Tibial nerve (tissue), 4 donors: Measurements from ENCODE around the gene TTC27. TPM values are rescaled to one million over a fixed set of nuclear protein-coding genes. Genes with fewer than 3 reads are reported as not detected.
"Not testable (repeated sequence)": the region's sequence is repeated elsewhere in the genome, so short reads cannot be mapped to it uniquely, and the experiment has no call there.

Source experiments
- DNase-seq, 2 donors: peaks; one replicate each; pipeline ENCODE4 v3.0.0-alpha.2; 2019; ENCODE audit warnings: low spot score in 2 of 2
- H3K27ac ChIP-seq, 4 donors: fragments of 200-600 bp; sonication (generic) in 3 of 4; one replicate each; pipeline ENCODE4 v1.5.1; 2017 to 2019; ENCODE audit warnings: mild to moderate bottlenecking in 1 of 4
- H3K27me3 ChIP-seq, 2 donors: fragments of 200-600 bp; sonication (generic) in 1 of 2; one replicate each; pipeline versions ENCODE4 v1.5.1 to v1.6.0; 2017 to 2019
- H3K36me3 ChIP-seq, 3 donors: fragments of 200-600 bp; sonication (generic); one replicate each; pipeline ENCODE4 v1.5.1; 2018 to 2019
- H3K4me1 ChIP-seq, 4 donors: fragments of 200-600 bp; sonication (generic) in 3 of 4; one replicate each; pipeline ENCODE4 v1.5.1; 2017 to 2019
- H3K4me3 ChIP-seq, 4 donors: fragments of 200-600 bp; sonication (generic) in 3 of 4; one replicate each; pipeline ENCODE4 v1.5.1; 2017 to 2019; ENCODE audit warnings: mild to moderate bottlenecking in 1 of 4, moderate library complexity in 1 of 4
- H3K9me3 ChIP-seq, 4 donors: fragments of 200-600 bp; sonication (generic) in 3 of 4; one replicate each; pipeline ENCODE4 v1.5.1; 2017 to 2019
- EP300 ChIP-seq, 2 donors: sonication (generic); formaldehyde crosslinking; IDR thresholded peaks; one replicate each; pipeline ENCODE4 v1.6.1; 2017; ENCODE audit warnings: antibody characterized with exemption in 2 of 2, mild to moderate bottlenecking in 1 of 2
- POLR2A ChIP-seq, 2 donors: fragments of 450-650 bp; IDR thresholded peaks; one replicate each; pipeline ENCODE4 v1.6.1; 2017; ENCODE audit warnings: antibody characterized with exemption in 2 of 2, mild to moderate bottlenecking in 2 of 2, moderate library complexity in 2 of 2
- WGBS, 2 donors: methylation state at CpG; one replicate each; pipeline ENCODE4 v1.1.5; 2018; 5-methylcytosine and 5-hydroxymethylcytosine counted together
- total RNA-seq, 4 donors: library from RNA; depleted of rRNA; stranded (reverse); fragments of >200 nt; gene quantifications; one replicate each; pipeline ENCODE4 v1.1.0, GENCODE V29; 2016
- TF ChIP-seq, protein P1 (sequence below), 5 experiments: fragments of 200-600 bp in 3 of 5; fragments of 450-650 bp in 2 of 5; sonication (generic) in 3 of 5; IDR thresholded peaks; one replicate each; pipeline ENCODE4 v1.5.1; 2016 to 2019; ENCODE audit warnings: antibody characterized with exemption in 5 of 5, mild to moderate bottlenecking in 3 of 5, moderate library complexity in 2 of 5

The TTC27 gene
- total RNA-seq, 4 donors from 2014 or later, result 22.5 to 25.8 (median 24.3) TPM

DNA sequence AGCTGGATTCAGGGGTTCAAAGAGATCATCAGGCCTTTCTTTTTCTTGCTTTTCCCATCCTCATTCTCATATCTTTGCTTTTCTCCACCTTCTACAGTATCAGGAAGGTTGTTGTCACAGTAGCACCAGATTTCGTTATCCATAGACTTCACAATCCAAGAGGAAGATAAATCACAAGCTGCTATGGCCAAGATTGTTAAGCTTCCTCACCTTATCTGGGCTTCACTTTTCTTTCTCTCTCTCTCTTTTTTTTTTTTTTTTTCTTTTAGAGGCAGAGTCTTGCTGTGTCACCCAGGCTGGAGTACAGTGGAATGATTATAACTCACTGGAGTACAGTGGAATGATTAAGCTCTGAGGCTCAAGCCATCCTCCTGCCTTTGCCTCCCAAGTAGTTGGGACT lies 93.5 kb downstream of the TTC27 start:
- TF ChIP-seq EP300 (IDR thresholded peaks at IDR 0.05) (no peak), POLR2A (IDR thresholded peaks at IDR 0.05) (no peak)
- TF ChIP-seq, protein P1, sequence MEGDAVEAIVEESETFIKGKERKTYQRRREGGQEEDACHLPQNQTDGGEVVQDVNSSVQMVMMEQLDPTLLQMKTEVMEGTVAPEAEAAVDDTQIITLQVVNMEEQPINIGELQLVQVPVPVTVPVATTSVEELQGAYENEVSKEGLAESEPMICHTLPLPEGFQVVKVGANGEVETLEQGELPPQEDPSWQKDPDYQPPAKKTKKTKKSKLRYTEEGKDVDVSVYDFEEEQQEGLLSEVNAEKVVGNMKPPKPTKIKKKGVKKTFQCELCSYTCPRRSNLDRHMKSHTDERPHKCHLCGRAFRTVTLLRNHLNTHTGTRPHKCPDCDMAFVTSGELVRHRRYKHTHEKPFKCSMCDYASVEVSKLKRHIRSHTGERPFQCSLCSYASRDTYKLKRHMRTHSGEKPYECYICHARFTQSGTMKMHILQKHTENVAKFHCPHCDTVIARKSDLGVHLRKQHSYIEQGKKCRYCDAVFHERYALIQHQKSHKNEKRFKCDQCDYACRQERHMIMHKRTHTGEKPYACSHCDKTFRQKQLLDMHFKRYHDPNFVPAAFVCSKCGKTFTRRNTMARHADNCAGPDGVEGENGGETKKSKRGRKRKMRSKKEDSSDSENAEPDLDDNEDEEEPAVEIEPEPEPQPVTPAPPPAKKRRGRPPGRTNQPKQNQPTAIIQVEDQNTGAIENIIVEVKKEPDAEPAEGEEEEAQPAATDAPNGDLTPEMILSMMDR (IDR thresholded peaks at IDR 0.05), result no peak
- no peak overlapping the region for H3K4me3 ChIP-seq
- DNase-seq, result no peak
- peaks cover 0 to 19% (median 0%) of the 10 kb centered on the region in 3 donors for H3K36me3 ChIP-seq
- H3K27ac ChIP-seq, result no peak overlapping the region
- H3K27me3 ChIP-seq, result no peaks in the 10 kb centered on the region
- no peaks in the 10 kb centered on the region for H3K9me3 ChIP-seq
- H3K4me1 ChIP-seq, result peaks cover 0 to 16% (median 7%) of the 10 kb centered on the region in 4 donors
- 94 to 100% methylated on average over 1 of the region's 1 CpG for WGBS, 2 donors

DNA sequence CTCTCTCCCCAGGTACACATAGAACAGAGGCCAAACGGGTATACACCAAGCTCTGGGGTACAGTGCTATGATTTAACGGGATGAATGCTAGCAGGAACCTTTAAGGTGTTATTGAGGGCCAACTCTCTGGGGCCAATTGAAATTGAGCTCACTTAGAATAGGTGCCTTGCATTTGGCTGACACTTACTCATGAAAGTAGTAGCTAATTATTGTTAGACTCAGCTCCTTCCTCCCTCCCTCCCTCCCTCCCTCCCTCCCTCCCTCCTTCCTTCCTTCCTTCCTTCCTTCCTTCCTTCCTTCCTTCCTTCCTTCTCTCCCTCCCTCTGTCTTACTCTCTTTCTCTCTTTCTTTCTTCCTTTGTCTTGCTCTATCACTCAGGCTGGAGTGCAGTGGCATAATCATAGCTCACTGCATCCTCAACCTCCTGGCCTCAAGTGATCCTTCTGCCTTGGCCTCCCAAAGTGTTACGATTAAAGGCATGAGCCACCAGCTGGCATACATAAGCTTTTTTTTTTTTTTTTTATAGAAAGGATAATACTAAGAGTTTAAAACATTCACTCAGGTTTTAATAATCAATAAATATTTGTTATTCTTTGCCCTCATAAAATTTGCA lies 95.7 kb downstream of the TTC27 start:
- H3K36me3 ChIP-seq, result peaks cover 0 to 20% (median 0%) of the 10 kb centered on the region in 3 donors
- no peaks in the 10 kb centered on the region for H3K27me3 ChIP-seq
- no peaks in the 10 kb centered on the region for H3K9me3 ChIP-seq
- H3K4me1 ChIP-seq, result peaks cover 0 to 16% (median 7%) of the 10 kb centered on the region in 4 donors
- no peak for DNase-seq
- no peak overlapping the region for H3K27ac ChIP-seq
- TF ChIP-seq, protein P1 (IDR thresholded peaks at IDR 0.05), result no peak
- TF ChIP-seq EP300 (IDR thresholded peaks at IDR 0.05) (no peak), POLR2A (IDR thresholded peaks at IDR 0.05) (no peak)
- WGBS, 2 donors, result 81 to 84% methylated on average over 3 of the region's 3 CpGs
- H3K4me3 ChIP-seq, result no peak overlapping the region

DNA sequence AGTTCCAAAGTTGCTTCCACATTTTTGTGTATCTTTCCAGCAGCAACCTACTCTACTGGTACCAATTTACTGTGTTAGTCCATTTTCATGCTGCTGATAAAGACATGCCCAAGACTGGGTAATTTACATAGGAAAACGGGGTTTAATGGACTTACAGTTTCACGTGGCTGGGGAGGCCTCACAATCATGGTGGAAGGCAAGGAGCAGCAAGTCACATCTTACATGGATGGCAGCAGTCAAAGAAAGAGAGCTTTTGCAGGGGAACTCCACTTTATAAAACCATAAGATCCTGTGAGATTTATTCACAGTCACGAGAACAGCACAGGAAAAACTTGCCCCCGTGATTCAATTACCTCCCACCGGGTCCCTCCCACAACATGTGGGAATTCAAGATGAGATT lies 98.8 kb downstream of the TTC27 start:
- H3K27ac ChIP-seq, DNase-seq, H3K9me3 ChIP-seq, H3K4me1 ChIP-seq, H3K4me3 ChIP-seq, H3K27me3 ChIP-seq: not testable (repeated sequence)
- WGBS, 2 donors, result 86 to 93% methylated on average over 5 of the region's 5 CpGs
- peaks cover 0 to 20% (median 0%) of the 10 kb centered on the region in 3 donors for H3K36me3 ChIP-seq

DNA sequence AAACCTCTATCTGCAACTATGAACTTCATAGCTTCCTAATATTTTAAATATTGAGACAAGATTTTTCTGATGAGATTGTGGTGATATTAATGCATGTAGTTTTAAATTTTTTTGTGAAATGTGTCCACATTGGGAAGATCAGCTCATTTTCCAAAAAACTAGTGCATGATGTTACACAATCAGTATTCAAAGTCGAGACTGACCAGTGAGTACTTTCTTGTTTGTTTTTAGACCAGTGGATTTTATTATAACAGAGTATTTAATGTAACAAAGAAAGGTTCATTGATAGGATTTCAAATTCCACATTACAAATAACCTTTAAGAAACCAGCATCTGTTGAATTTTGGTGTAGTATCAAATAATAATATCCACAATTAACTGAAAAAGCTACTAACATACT lies 99.3 kb downstream of the TTC27 start:
- TF ChIP-seq POLR2A (IDR thresholded peaks at IDR 0.05) (no peak), EP300 (IDR thresholded peaks at IDR 0.05) (no peak)
- TF ChIP-seq, protein P1 (IDR thresholded peaks at IDR 0.05), result no peak
- 18 to 33% methylated on average over 1 of the region's 1 CpG for WGBS, 2 donors
- no peak overlapping the region for H3K27ac ChIP-seq
- no peaks in the 10 kb centered on the region for H3K4me1 ChIP-seq
- no peaks in the 10 kb centered on the region for H3K27me3 ChIP-seq
- H3K4me3 ChIP-seq, result no peak overlapping the region
- H3K9me3 ChIP-seq, result no peaks in the 10 kb centered on the region
- no peak for DNase-seq
- H3K36me3 ChIP-seq, result peaks cover 0 to 20% (median 0%) of the 10 kb centered on the region in 3 donors

DNA sequence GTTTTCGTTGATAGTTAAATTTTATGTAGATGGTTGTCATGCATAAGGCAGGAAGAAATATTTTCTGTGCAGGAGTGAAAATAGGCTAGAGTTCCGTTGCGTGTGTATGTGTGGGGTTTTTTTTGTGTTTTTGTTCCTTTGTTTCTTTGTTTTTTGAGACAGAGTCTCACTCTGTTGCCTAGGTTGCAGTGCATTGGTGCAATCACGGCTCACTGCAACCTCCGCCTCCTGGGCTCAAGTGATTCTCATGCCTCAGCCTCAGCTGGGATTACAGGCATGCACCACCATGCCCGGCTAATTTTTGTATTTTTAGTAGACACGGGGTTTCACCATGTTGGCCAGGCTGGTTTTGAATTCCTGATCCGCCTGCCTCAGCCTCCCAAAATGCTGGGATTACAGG lies 103.1 kb downstream of the TTC27 start:
- not testable (repeated sequence) for H3K9me3 ChIP-seq, DNase-seq, H3K27ac ChIP-seq, H3K4me1 ChIP-seq, H3K4me3 ChIP-seq, H3K36me3 ChIP-seq, H3K27me3 ChIP-seq
- 92 to 93% methylated on average over 8 of the region's 8 CpGs for WGBS, 2 donors

DNA sequence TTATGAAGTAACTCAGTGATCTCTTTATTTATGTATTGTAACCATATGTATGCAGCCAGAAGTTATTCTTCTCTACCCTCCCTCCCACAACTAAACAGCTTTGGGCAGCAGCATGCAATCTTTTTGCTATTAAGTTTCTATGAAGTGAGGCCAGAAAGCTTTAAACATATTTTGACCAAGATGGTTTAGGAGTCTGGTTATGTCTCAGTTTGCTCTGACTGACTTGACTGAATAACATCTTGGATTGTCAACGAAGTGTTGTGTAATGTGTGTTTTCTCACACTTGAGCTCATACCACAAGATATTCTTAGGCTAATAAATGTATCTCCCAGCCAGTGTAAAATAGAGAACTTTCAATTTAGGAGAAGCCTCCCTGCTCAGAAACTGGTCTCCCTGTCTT lies 104.3 kb downstream of the TTC27 start:
- H3K27ac ChIP-seq, result no peak overlapping the region
- no peaks in the 10 kb centered on the region for H3K36me3 ChIP-seq
- H3K4me1 ChIP-seq, result no peaks in the 10 kb centered on the region
- TF ChIP-seq EP300 (IDR thresholded peaks at IDR 0.05), result no peak
- TF ChIP-seq, protein P1 (IDR thresholded peaks at IDR 0.05), result no peak
- no peak for TF ChIP-seq POLR2A (IDR thresholded peaks at IDR 0.05)
- 67 to 72% methylated on average over 1 of the region's 1 CpG for WGBS, 2 donors
- no peak for DNase-seq
- H3K27me3 ChIP-seq, result no peaks in the 10 kb centered on the region
- H3K9me3 ChIP-seq, result no peaks in the 10 kb centered on the region
- no peak overlapping the region for H3K4me3 ChIP-seq
